NT2/D1 (cell line): ENCODE data around the gene TMEM51.

ENCODE experiments used
- SUZ12 ChIP-seq: IDR thresholded peaks from 2 replicates; pipeline ENCODE4 v1.6.1; 2011; ENCODE audit not compliant: insufficient read length, insufficient read depth; ENCODE audit errors: extremely low read depth
- ZNF274 ChIP-seq: IDR thresholded peaks from 2 replicates; pipeline ENCODE4 v1.6.1; 2011; ENCODE audit warnings: mild to moderate bottlenecking, low read depth, low read length

GRCh38 chr1:15189692-15190370 is 36.3 kb downstream of the TMEM51 start:
- TF ChIP-seq SUZ12 (no peak), ZNF274 (no peak)
